GM06990 (cell line): ENCODE data around the gene PRTG.

Experiments
- DNase-seq: peaks from one replicate; pipeline ENCODE4 v3.0.0-alpha.2; 2011; ENCODE audit not compliant: insufficient read length; ENCODE audit errors: extremely low read depth
- H3K27me3 ChIP-seq: replicated peaks from 2 replicates; pipeline ENCODE4 v1.6.0; 2011; ENCODE audit warnings: low read length; ENCODE audit not compliant: control insufficient read depth, insufficient read depth
- H3K36me3 ChIP-seq: 2 replicates; pipeline ENCODE4 v1.5.1; 2011; ENCODE audit warnings: low read length; ENCODE audit not compliant: control insufficient read depth, insufficient read depth
- H3K4me3 ChIP-seq: replicated peaks from 2 replicates; pipeline ENCODE4 v1.5.1; 2011; ENCODE audit warnings: low read depth, mild to moderate bottlenecking, control low read depth, low read length
- CTCF ChIP-seq: IDR thresholded peaks from 2 replicates; pipeline ENCODE4 v1.5.1; 2011; ENCODE audit warnings: low read length, control low read depth, mild to moderate bottlenecking, inconsistent platforms; ENCODE audit not compliant: insufficient read depth, poor library complexity, severe bottlenecking

Gene PRTG

GRCh38 chr15:55632434-55632833 lies 110.5 kb downstream of the PRTG start:
- Histone ChIP-seq H3K27me3 (no peaks in the 10 kb centered on the region), H3K36me3 (no peaks in the 10 kb centered on the region), H3K4me3 (no peak overlapping the region)
- no peak for TF ChIP-seq CTCF
- DNase-seq = no peak

- no peaks in the 10 kb centered on the region for H3K27me3 ChIP-seq
- TF ChIP-seq CTCF = no peak
Measured at GRCh38 chr15:55630858-55631257, 112.1 kb downstream of the PRTG start.

GRCh38 chr15:55628369-55628730 lies 114.6 kb downstream of the PRTG start:
- Histone ChIP-seq H3K4me3 (no peak overlapping the region), H3K27me3 (no peaks in the 10 kb centered on the region), H3K36me3 (no peaks in the 10 kb centered on the region)
- no peak for DNase-seq
- TF ChIP-seq CTCF = no peak

More at GRCh38 chr15:55630858-55631257, 112.1 kb downstream of the PRTG start:
- no peaks in the 10 kb centered on the region for H3K36me3 ChIP-seq
- DNase-seq = no peak
- no peak overlapping the region for H3K4me3 ChIP-seq

- DNase-seq = no peak
- Histone ChIP-seq H3K27me3 (no peaks in the 10 kb centered on the region), H3K36me3 (no peaks in the 10 kb centered on the region), H3K4me3 (no peak overlapping the region)
- no peak for TF ChIP-seq CTCF
Measured at GRCh38 chr15:55627730-55628368, 115.1 kb downstream of the PRTG start.

- no peak for DNase-seq
- Histone ChIP-seq H3K4me3 (no peak overlapping the region), H3K27me3 (no peaks in the 10 kb centered on the region), H3K36me3 (no peaks in the 10 kb centered on the region)
- TF ChIP-seq CTCF = no peak
Measured at GRCh38 chr15:55619783-55620182, 123.2 kb downstream of the PRTG start.

GRCh38 chr15:55618387-55618786 lies 124.6 kb downstream of the PRTG start:
- no peaks in the 10 kb centered on the region for H3K27me3 ChIP-seq
- H3K36me3 ChIP-seq = no peaks in the 10 kb centered on the region
- TF ChIP-seq CTCF = no peak
- H3K4me3 ChIP-seq = no peak overlapping the region
- DNase-seq = no peak
